ENCODE data around the gene WDR37. TPM values are rescaled to one million over a fixed set of nuclear protein-coding genes. Genes with fewer than 3 reads are reported as not detected.

Gene WDR37
- total and polyA plus RNA-seq, 9 of the 15 experiments (the other 6 are each of a cell fraction or from before 2014, with no cell fraction given), result 2.3 to 11.6 (median 6.7) TPM

GRCh38 chr10:1120801-1121211 lies 64.6 kb downstream of the WDR37 start:
- in situ Hi-C loops (cut with MboI) (no loop called here), intact Hi-C loops (cut with micrococcal nuclease) (no loop called here)
- H3K4me1 ChIP-seq (replicated peaks in 1 of 2; ENCODE audit: control insufficient read depth in 2 of 2, insufficient read depth in 2 of 2, low read length in 2 of 2), result peaks cover 0 to 3% of the 10 kb centered on the region in 2 experiments; a peak in 2 of 5 replicates
- no peaks in the 10 kb centered on the region for H4K20me1 ChIP-seq (replicated peaks; ENCODE audit: control insufficient read depth, insufficient read depth, low read length)
- FAIRE-seq (no peak), ATAC-seq (no peak), DNase-seq (ENCODE audit: extremely low read depth in 1 of 4, low spot score in 3 of 4) (no peak)
- no peak overlapping the region for H3K4me2 ChIP-seq (ENCODE audit: insufficient read depth, low read length)
- POLR2A ChIA-PET, result interaction anchor here (0.9 kb wide), 1 partner anchor 24 kb away, joined by 3 read pairs; no protein-coding TSS in a partner anchor
- no peaks in the 10 kb centered on the region for H3K27me3 ChIP-seq (ENCODE audit: control insufficient read depth in 2 of 2, insufficient read depth in 2 of 2, low read length in 2 of 2)
- H3K9me3 ChIP-seq (replicated peaks; ENCODE audit: control insufficient read depth, insufficient read depth, low read depth, low read length), result no peaks in the 10 kb centered on the region
- BruUV-seq (replicated peaks), result no TSS peak
- H2AFZ ChIP-seq (ENCODE audit: low read depth, low read length), result no peak overlapping the region
- peaks cover 49% of the 10 kb centered on the region; the same call in 2 of the 3 replicates for H3K36me3 ChIP-seq (ENCODE audit: control insufficient read depth, insufficient read depth, low read length)
- CTCF ChIA-PET (ENCODE audit: low intra/inter-chr PET ratio), result no interaction called here
- no peak overlapping the region; a peak in 1 of 4 replicates for H3K9ac ChIP-seq (ENCODE audit: insufficient read depth in 1 of 2, low read depth in 2 of 2, low read length in 2 of 2)
- H3K9me1 ChIP-seq (ENCODE audit: control insufficient read depth, insufficient read depth, low read length), result no peaks in the 10 kb centered on the region
- no peaks in the 10 kb centered on the region for H3K79me2 ChIP-seq (ENCODE audit: control insufficient read depth, insufficient read depth, low read length)
- 91% methylated on average over 22 of the region's 22 CpGs for WGBS (ENCODE audit: insufficient coverage, low coverage, missing lambda C conversion rate)
- no peak overlapping the region for H3K27ac ChIP-seq (ENCODE audit: extremely low read depth, low read depth, low read length)
- TF ChIP-seq NELFE (IDR thresholded peaks at IDR 0.05; ENCODE audit: insufficient read depth, insufficient read length), result no peak
- no peak for TF ChIP-seq ZNF217 (CRISPR knock-in tag; IDR thresholded peaks at IDR 0.05)
- TF ChIP-seq GATA2 (CRISPR knock-in tag; IDR thresholded peaks at IDR 0.05), result no peak
- TF ChIP-seq, protein P1, sequence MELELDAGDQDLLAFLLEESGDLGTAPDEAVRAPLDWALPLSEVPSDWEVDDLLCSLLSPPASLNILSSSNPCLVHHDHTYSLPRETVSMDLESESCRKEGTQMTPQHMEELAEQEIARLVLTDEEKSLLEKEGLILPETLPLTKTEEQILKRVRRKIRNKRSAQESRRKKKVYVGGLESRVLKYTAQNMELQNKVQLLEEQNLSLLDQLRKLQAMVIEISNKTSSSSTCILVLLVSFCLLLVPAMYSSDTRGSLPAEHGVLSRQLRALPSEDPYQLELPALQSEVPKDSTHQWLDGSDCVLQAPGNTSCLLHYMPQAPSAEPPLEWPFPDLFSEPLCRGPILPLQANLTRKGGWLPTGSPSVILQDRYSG (tag; conservative IDR thresholded peaks at IDR 0.05; ENCODE audit: low read depth), result no peak
- no peak for TF ChIP-seq HDAC3 (IDR thresholded peaks at IDR 0.05; ENCODE audit: borderline replicate concordance, partially characterized antibody)
- no peak for TF ChIP-seq NFXL1 (CRISPR knock-in tag; IDR thresholded peaks at IDR 0.05)
- TF ChIP-seq TEAD2 (tag; IDR thresholded peaks at IDR 0.05), result no peak
- TF ChIP-seq SREBF1 (IDR thresholded peaks at IDR 0.05; ENCODE audit: borderline replicate concordance, low read depth, low read length), result no peak
- TF ChIP-seq SUPT5H (IDR thresholded peaks at IDR 0.05), result no peak
- TF ChIP-seq NR1H2 (CRISPR knock-in tag; IDR thresholded peaks at IDR 0.05), result no peak
- no peak for TF ChIP-seq FOXA3 (CRISPR knock-in tag; conservative IDR thresholded peaks at IDR 0.05 in 1 of 2, IDR thresholded peaks at IDR 0.05 in 1 of 2)
- no peak for TF ChIP-seq MAFG (tag; conservative IDR thresholded peaks at IDR 0.05)
- TF ChIP-seq ZBTB49 (CRISPR knock-in tag; IDR thresholded peaks at IDR 0.05; ENCODE audit: borderline replicate concordance), result no peak
- TF ChIP-seq FUS (optimal IDR thresholded peaks at IDR 0.05; ENCODE audit: low read depth, low read length), result no peak
- no peak for TF ChIP-seq ZNF76 (CRISPR knock-in tag; IDR thresholded peaks at IDR 0.05; ENCODE audit: borderline replicate concordance)
- H3K4me3 ChIP-seq, result no peak overlapping the region

Measured in K562 (cell line).